ENCODE data around the gene ADGRL3.
"Not testable (repeated sequence)": the region's sequence is repeated elsewhere in the genome, so short reads cannot be mapped to it uniquely, and the experiment has no call there.

The ADGRL3 gene

GRCh38 chr4:61933527-61933926 lies 733.4 kb downstream of the ADGRL3 start:
- DNase-seq: no peak

GRCh38 chr4:61934198-61934597 lies 734.1 kb downstream of the ADGRL3 start:
- DNase-seq: no peak

GRCh38 chr4:61938250-61938846 lies 738.2 kb downstream of the ADGRL3 start:
- no peak for DNase-seq

DNA sequence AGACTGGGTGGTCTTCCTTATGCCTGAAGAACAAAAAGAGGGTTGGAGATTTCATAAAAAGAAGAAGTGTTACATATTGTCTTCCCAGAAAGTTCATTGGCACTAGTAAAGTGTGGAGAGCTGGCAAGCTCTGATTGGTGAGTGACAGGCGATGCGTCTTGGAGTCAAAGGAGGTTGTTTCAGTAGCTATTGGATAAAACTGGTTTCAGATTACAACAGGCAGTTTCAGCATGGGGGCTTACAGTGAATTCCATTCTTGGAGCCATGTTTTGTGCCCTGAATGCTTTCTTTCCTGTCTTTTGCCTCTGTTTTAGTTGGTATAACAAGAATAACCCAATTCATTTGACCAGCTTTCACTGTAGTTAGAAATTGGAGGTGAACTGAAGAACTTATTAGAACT lies 750.5 kb downstream of the ADGRL3 start:
- DNase-seq: no peak

DNA sequence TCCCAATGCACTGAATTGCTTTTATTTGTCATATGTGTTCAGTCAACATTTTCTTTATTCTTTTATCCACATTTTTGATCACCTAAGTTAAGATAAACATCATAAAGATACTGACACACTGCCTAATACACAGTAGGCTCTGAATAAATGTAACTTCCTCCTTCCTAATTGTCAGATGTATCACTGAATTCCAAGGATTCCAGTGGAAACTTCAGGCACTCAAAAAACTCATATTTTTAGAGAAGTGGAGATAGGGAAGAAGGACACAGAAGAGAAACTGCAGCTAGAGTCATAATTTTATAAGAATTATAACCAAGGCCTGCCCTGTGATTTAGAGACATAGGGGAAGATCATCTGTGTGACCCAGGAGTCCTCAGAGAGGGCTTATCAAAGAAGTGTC lies 753.3 kb downstream of the ADGRL3 start:
- DNase-seq: no peak

GRCh38 chr4:61958591-61958990 lies 758.5 kb downstream of the ADGRL3 start:
- no peak for DNase-seq

DNA sequence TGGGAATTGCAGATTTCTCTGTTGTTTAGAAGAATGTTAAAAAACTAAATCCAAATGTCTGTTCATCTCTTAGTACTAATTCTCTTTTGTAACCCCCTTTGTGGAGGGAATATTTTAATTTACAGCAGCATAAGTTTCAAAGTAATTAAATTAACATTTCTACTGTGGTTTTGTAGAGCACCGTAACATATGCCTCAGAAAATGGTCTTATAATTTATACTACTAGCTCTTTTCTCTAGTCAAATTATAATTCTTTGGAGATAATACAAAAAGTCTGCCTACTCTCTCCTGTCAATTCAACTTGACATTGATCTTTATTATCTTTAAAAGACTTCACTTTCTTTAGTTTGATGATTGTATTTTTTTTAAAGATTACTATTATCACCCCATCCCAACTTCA lies 759.0 kb downstream of the ADGRL3 start:
- no peak for DNase-seq

DNA sequence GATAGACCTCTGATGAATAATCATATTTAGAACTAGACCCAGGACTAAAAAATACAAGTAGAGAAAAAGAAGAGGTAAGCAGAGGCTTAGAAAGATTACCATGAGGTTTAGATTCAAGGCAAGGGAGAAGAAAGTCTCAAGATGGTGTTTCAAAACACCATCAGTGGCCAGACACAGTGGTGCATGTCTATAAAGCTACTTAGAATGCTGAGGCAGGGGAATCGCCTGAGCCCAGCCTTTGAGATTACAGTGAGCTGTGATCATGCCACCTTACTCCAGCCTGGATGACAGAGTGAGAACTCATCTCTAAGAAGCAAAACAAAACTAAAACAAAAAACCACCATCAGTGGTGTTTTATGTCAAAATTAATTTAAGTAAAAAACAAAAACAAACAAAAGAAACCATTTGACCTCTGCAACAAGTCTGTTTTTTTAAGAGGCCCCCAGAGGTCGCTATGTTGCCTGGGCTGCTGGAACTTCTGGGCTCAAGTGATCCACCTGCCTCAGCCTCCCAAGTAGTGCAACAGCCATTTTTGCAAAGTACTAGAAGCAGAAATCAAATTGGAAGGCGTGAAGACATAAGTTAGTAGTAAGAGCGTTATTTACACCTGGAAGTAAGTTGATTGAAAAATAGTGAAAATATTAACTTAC lies 784.3 kb downstream of the ADGRL3 start:
- DNase-seq: no peak

- no peak for DNase-seq
Observed at GRCh38 chr4:61985426-61985825, 785.3 kb downstream of the ADGRL3 start.

DNA sequence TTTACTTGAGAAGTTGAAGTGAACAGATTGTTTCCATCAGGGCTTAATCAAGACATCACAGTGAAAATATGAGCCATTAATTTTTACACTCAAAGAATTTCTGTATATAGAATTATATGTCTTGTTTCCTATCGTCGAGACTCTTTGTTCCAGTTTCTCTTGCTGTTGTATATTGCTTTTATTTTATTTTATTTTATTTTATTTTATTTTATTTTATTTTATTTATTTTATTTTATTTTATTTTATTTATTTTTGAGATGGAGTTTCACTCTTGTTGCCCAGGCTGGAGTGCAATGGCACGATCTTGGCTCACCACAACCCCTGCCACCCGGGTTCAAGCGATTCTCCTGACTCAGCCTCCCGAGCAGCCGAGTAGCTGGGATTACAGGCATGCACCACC lies 786.8 kb downstream of the ADGRL3 start:
- not testable (repeated sequence) for DNase-seq

- DNase-seq: no peak
Observed at GRCh38 chr4:61992351-61992750, 792.2 kb downstream of the ADGRL3 start.

- no peak for DNase-seq
Observed at GRCh38 chr4:61994036-61994435, 793.9 kb downstream of the ADGRL3 start.

GRCh38 chr4:61995717-61996340 lies 795.7 kb downstream of the ADGRL3 start:
- DNase-seq: no peak

DNA sequence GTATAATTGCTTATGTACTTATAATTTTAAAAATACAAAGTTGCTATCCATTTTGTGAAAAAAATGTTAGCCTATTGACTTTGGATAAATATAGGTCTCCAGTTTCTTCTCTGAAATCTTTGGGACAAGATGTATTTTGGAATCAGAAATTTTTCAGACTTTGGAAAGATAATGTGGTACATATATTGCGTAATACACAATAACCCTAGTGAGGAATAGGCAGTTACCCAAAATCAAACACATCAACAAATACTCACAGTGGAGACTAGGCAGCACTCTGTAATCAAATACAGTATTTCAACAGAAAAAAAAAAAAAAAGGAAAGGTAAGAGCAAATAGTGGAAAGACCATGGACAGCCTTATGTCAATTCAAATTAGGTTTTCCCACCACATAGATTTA lies 796.8 kb downstream of the ADGRL3 start:
- DNase-seq: no peak

DNA sequence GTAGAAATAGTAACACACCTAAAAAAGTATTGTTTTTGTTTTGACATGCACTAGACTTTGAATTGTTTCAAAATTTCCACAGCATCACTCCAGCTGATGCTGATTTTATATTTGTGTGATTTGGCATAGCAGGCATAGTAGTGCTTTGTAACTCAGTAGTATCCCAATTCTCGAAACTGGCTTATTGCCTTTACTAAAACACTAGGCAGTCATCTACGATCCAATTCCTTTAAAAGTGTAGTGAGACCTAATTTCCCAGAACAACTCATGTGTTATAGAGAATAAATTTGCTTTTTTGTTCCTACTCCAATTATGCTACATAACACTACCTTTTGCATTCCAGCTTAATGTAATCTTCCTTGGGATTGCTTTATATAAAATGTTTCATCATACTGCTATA lies 797.7 kb downstream of the ADGRL3 start:
- DNase-seq: no peak

DNA sequence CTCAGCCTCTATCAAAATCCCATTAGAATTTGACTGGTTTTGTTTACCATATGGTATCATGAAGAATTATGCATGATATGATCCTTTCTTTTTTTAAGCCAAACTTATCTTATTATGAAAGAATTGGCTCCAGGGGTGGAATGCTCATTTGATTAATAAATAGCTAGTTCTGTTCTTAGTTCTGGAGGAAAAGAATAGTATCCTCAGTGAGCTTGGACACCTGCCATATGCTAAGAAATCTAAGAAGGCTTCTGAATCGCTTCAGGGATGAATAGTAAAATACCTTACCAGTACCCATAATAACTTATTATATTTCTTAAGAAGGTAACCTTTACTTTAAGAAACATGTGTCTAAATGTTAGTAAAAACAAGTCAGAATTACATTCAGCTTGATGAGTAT lies 803.6 kb downstream of the ADGRL3 start:
- DNase-seq: no peak

DNA sequence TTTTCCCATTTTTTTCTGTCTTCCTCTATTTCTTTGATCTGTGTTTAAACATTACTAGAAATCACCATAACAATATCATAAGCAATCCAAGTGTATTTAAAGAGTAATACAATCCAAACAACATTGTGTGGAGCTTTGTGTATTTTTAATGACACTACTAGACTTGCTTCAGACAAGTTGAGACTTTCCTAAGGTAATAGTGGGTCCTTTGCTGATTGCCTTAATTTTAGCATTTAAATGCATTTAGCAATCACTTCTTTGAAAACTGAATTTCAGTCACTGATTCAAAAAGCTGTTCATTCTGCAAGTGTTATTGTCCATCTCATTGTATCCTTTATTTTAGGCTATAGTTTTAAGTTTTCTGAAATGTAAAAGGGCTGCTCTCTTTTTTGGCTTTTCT lies 804.8 kb downstream of the ADGRL3 start:
- DNase-seq: no peak

GRCh38 chr4:62006108-62006507 lies 806.0 kb downstream of the ADGRL3 start:
- no peak for DNase-seq

- no peak for DNase-seq
Observed at GRCh38 chr4:62015043-62015739, 815.1 kb downstream of the ADGRL3 start.

DNA sequence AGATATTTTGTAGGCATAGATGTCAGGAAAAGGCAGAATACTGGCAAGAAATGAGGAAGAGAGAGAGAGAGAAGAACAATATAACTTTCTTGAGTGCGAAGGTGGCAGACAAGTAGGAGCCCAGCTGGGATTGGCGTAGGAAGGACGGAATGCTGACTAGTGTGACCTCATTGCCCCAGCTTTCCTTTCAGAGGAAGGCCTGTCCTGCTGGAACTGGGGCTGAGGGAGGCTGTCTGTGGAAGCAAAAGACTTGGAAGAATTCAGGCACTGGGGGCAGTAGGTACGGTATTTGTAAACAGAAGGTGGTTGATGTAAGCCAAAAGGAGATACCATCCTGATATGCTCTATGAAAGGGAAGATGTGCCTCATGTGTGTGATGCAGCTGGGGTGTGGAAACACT lies 818.4 kb downstream of the ADGRL3 start:
- DNase-seq: no peak

DNA sequence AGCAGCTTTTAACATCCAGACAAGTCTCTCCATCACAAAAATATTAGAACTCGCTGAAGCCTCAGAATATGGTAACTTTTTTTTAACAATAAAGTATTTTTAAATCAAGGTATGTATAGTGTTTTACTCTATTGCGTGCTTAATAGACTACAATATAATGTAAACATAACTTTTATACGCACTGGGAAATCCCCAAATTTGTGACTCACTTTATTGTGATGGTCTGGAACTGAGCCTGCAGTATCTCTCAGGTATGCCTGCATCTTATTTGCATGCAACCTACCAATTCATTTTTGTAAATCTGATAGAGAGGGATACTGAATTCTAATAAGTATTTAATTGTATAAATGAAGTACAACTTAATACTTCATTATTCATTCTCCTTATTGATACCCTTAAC lies 823.5 kb downstream of the ADGRL3 start:
- DNase-seq: no peak

GRCh38 chr4:62028745-62029144 lies 828.6 kb downstream of the ADGRL3 start:
- no peak for DNase-seq

DNA sequence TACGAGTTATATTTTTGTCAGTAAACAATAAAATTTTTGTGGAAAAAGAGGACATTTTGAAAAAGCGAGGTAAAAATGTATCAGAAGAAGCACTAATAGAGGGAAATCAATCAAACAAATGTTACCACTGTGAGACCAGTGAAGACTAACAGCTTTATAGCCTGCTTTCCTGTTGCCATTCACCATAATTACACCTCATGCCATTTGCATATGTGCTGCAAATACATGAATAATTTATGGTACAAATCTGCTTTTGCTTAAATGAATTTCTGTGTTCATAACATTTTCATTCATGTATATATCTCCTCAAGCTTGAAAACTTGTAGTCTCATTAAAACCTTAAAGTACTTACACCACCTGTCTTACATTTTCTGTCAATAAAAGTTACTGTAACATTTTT lies 830.8 kb downstream of the ADGRL3 start:
- no peak for DNase-seq

GRCh38 chr4:62037571-62037970 lies 837.4 kb downstream of the ADGRL3 start:
- no peak for DNase-seq
